ENCODE measurements around the gene TNFRSF1A.

GRCh38 chr12:6295094-6295811 lies 46.6 kb downstream of the TNFRSF1A start:
- TF ChIP-seq CTCF (IDR thresholded peaks at IDR 0.05 in 8 of 11, conservative IDR thresholded peaks at IDR 0.05 in 3 of 11) (no peak), POLR2AphosphoS5 (IDR thresholded peaks at IDR 0.05) (no peak), POLR2A (IDR thresholded peaks at IDR 0.05) (no peak)

All from spleen (tissue), 7 donors.